Measurements from ENCODE around the gene GDPD1.

GDPD1 gene

DNA sequence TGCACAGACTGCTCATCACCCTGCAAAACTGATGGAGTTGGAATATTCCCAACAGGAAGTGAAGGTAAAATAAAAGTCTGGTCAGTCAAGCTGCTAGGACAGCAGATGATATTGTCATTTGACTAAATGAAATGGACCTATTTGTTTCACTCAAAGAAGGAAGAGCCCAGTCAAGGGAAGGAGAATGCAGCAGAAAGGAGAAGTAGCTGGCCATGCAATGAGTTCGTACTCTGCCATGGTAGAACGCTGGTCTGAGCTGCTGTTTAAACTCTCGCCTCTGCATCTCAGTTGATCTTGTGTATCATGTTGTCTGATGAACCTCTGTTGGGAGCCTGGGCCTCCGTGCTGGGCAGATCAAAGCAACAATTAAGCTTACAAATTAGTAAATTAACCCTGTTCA is 95.6 kb downstream of the GDPD1 start:
- DNase-seq, result no peak

All from nucleus accumbens (tissue), 56 donors.